Measurements from ENCODE around the gene CFAP53. TPM values are rescaled to one million over a fixed set of nuclear protein-coding genes. Genes with fewer than 3 reads are reported as not detected.

CFAP53 gene
- 1 to 10 TPM in 1 of 5 experiments, under 1 TPM in 4; 0.19 to 1.8 (median 0.64) TPM for total RNA-seq
- under 1 TPM in 1 of 2 donors, not detected in 1; 0.09 TPM for polyA plus RNA-seq
- total RNA-seq, result 1.5 reads per million, percentile 4 among the genes with 10 or more reads in this experiment

GRCh38 chr18:50266248-50266704 is at the start of gene CFAP53:
Gene CFAP53, minus strand, starts transcription at chr18:50266495. Its CDS starts 91 bp downstream, at chr18:50266404.
- Histone ChIP-seq H3K4me1 (ENCODE audit: control insufficient read depth in 2 of 2, insufficient read depth in 2 of 2, low read length in 2 of 2) (peaks cover 4 to 5% of the 10 kb centered on the region in 2 donors), H3K27me3 (ENCODE audit: control insufficient read depth in 2 of 2, insufficient read depth in 2 of 2, low read length in 2 of 2) (no peaks in the 10 kb centered on the region), H3K9me3 (ENCODE audit: control insufficient read depth in 2 of 3, low read length in 3 of 3) (no peaks in the 10 kb centered on the region), H3K4me3 (ENCODE audit: low read length) (peak within 1 kb of the TSS; percentile 59), H3K27ac (ENCODE audit: low read depth, low read length) (peak within 1 kb of the TSS; percentile 50), H3K36me3 (ENCODE audit: control insufficient read depth in 2 of 3, insufficient read depth in 3 of 3, low read length in 3 of 3) (peaks cover 3 to 23% (median 4%) of the 10 kb centered on the region in 3 experiments)
- H3K9me3 Mint-ChIP-seq, result no peaks in the 10 kb centered on the region
- H3K36me3 Mint-ChIP-seq, result peaks cover 0 to 11% (median 4%) of the 10 kb centered on the region in 5 donors
- DNase-seq (peak; percentile 51 to 83 (median 69)), ATAC-seq (peak; percentile 88)
- peaks cover 9 to 29% (median 25%) of the 10 kb centered on the region in 7 donors for H3K4me1 Mint-ChIP-seq
- intact Hi-C loops (cut with micrococcal nuclease), result loop anchor here (1.0 to 5.0 kb wide), 10 partner anchors 15 to 931 kb away; partner anchors contain the start of genes CXXC1 (in 2 of the 2), MBD1 (in 2 of the 2), RPL17 (in 2 of the 2) and C18orf32 (in 1 of the 2)
- ChIA-PET POLR2A (interaction anchor here (0.6 to 1.7 kb wide), 4 partner anchors 15 to 807 kb away, joined by 3 to 21 read pairs (median 4); partner anchors contain the start of gene MBD1), CTCF (interaction anchor here (1.1 kb wide), 2 partner anchors 15 to 91 kb away, joined by 4 to 7 read pairs; partner anchors contain the start of gene MBD1)
- peak within 1 kb of the TSS; percentile 79 to 94 (median 90) for H3K4me3 Mint-ChIP-seq
- peaks cover 0 to 17% (median 0%) of the 10 kb centered on the region in 5 donors for H3K27me3 Mint-ChIP-seq
- peak within 1 kb of the TSS; percentile 57 to 92 (median 81) for H3K27ac Mint-ChIP-seq

- intact Hi-C loops (cut with micrococcal nuclease), result no loop called here
- no peak overlapping the region for H3K4me3 Mint-ChIP-seq
- ATAC-seq (no peak), DNase-seq (no peak)
- Histone ChIP-seq H3K27me3 (ENCODE audit: control insufficient read depth in 2 of 2, insufficient read depth in 2 of 2, low read length in 2 of 2) (no peaks in the 10 kb centered on the region), H3K36me3 (ENCODE audit: control insufficient read depth in 2 of 3, insufficient read depth in 3 of 3, low read length in 3 of 3) (no peaks in the 10 kb centered on the region), H3K27ac (ENCODE audit: low read depth, low read length) (no peak overlapping the region), H3K4me3 (ENCODE audit: low read length) (no peak overlapping the region), H3K4me1 (ENCODE audit: control insufficient read depth in 2 of 2, insufficient read depth in 2 of 2, low read length in 2 of 2) (no peaks in the 10 kb centered on the region), H3K9me3 (ENCODE audit: control insufficient read depth in 2 of 3, low read length in 3 of 3) (no peaks in the 10 kb centered on the region)
- peaks cover 0 to 19% (median 0%) of the 10 kb centered on the region in 7 donors for H3K4me1 Mint-ChIP-seq
- no peak overlapping the region for H3K27ac Mint-ChIP-seq
- peaks cover 0 to 3% (median 0%) of the 10 kb centered on the region in 11 donors for H3K9me3 Mint-ChIP-seq
- peaks cover 6 to 36% (median 17%) of the 10 kb centered on the region in 5 donors for H3K27me3 Mint-ChIP-seq
- ChIA-PET POLR2A (no interaction called here), CTCF (no interaction called here)
- H3K36me3 Mint-ChIP-seq, result peaks cover 0 to 4% (median 0%) of the 10 kb centered on the region in 5 donors
Observed at GRCh38 chr18:50315100-50315871, 49.0 kb upstream of the CFAP53 start.

- Mint-ChIP-seq H3K36me3 (peaks cover 0 to 4% (median 0%) of the 10 kb centered on the region in 5 donors), H3K27ac (no peak overlapping the region), H3K4me1 (peaks cover 0 to 11% (median 0%) of the 10 kb centered on the region in 7 donors), H3K4me3 (no peak overlapping the region), H3K9me3 (peaks cover 0 to 3% (median 0%) of the 10 kb centered on the region in 11 donors), H3K27me3 (peaks cover 6 to 31% (median 17%) of the 10 kb centered on the region in 5 donors)
- ATAC-seq (no peak), DNase-seq (no peak)
- POLR2A ChIA-PET, result no interaction called here
- Histone ChIP-seq H3K4me3 (ENCODE audit: low read length) (no peak overlapping the region), H3K9me3 (ENCODE audit: control insufficient read depth in 2 of 3, low read length in 3 of 3) (no peaks in the 10 kb centered on the region), H3K4me1 (ENCODE audit: control insufficient read depth in 2 of 2, insufficient read depth in 2 of 2, low read length in 2 of 2) (no peaks in the 10 kb centered on the region), H3K27me3 (ENCODE audit: control insufficient read depth in 2 of 2, insufficient read depth in 2 of 2, low read length in 2 of 2) (no peaks in the 10 kb centered on the region), H3K27ac (ENCODE audit: low read depth, low read length) (no peak overlapping the region), H3K36me3 (ENCODE audit: control insufficient read depth in 2 of 3, insufficient read depth in 3 of 3, low read length in 3 of 3) (no peaks in the 10 kb centered on the region)
- intact Hi-C loops (cut with micrococcal nuclease), result no loop called here
- CTCF ChIA-PET, result no interaction called here
Observed at GRCh38 chr18:50313873-50314460, 47.7 kb upstream of the CFAP53 start.

GRCh38 chr18:50313031-50313607 is 46.8 kb upstream of the CFAP53 start:
- H3K9me3 Mint-ChIP-seq, result peaks cover 0 to 3% (median 0%) of the 10 kb centered on the region in 11 donors
- Histone ChIP-seq H3K27ac (ENCODE audit: low read depth, low read length) (no peak overlapping the region), H3K4me1 (ENCODE audit: control insufficient read depth in 2 of 2, insufficient read depth in 2 of 2, low read length in 2 of 2) (peaks cover 0 to 2% of the 10 kb centered on the region in 2 donors), H3K36me3 (ENCODE audit: control insufficient read depth in 2 of 3, insufficient read depth in 3 of 3, low read length in 3 of 3) (no peaks in the 10 kb centered on the region), H3K9me3 (ENCODE audit: control insufficient read depth in 2 of 3, low read length in 3 of 3) (no peaks in the 10 kb centered on the region), H3K27me3 (ENCODE audit: control insufficient read depth in 2 of 2, insufficient read depth in 2 of 2, low read length in 2 of 2) (no peaks in the 10 kb centered on the region), H3K4me3 (ENCODE audit: low read length) (no peak overlapping the region)
- H3K36me3 Mint-ChIP-seq, result peaks cover 0 to 4% (median 0%) of the 10 kb centered on the region in 5 donors
- POLR2A ChIA-PET, result no interaction called here
- no peak overlapping the region for H3K4me3 Mint-ChIP-seq
- H3K27me3 Mint-ChIP-seq, result peaks cover 6 to 27% (median 17%) of the 10 kb centered on the region in 5 donors
- intact Hi-C loops (cut with micrococcal nuclease), result no loop called here
- no peak for DNase-seq
- CTCF ChIA-PET, result no interaction called here
- no peak overlapping the region for H3K27ac Mint-ChIP-seq
- H3K4me1 Mint-ChIP-seq, result peaks cover 0 to 9% (median 3%) of the 10 kb centered on the region in 7 donors
- no peak for ATAC-seq

- Histone ChIP-seq H3K36me3 (ENCODE audit: control insufficient read depth in 2 of 3, insufficient read depth in 3 of 3, low read length in 3 of 3) (no peaks in the 10 kb centered on the region), H3K27me3 (ENCODE audit: control insufficient read depth in 2 of 2, insufficient read depth in 2 of 2, low read length in 2 of 2) (no peaks in the 10 kb centered on the region), H3K27ac (ENCODE audit: low read depth, low read length) (no peak overlapping the region), H3K9me3 (ENCODE audit: control insufficient read depth in 2 of 3, low read length in 3 of 3) (no peaks in the 10 kb centered on the region), H3K4me1 (ENCODE audit: control insufficient read depth in 2 of 2, insufficient read depth in 2 of 2, low read length in 2 of 2) (peaks cover 0 to 4% of the 10 kb centered on the region in 2 donors), H3K4me3 (ENCODE audit: low read length) (no peak overlapping the region)
- Mint-ChIP-seq H3K9me3 (peaks cover 0 to 3% (median 0%) of the 10 kb centered on the region in 11 donors), H3K27me3 (peaks cover 6 to 27% (median 17%) of the 10 kb centered on the region in 5 donors), H3K4me3 (no peak overlapping the region), H3K36me3 (peaks cover 0 to 4% (median 0%) of the 10 kb centered on the region in 5 donors), H3K27ac (no peak overlapping the region), H3K4me1 (peaks cover 0 to 12% (median 5%) of the 10 kb centered on the region in 7 donors)
- ATAC-seq (no peak), DNase-seq (no peak)
- ChIA-PET POLR2A (no interaction called here), CTCF (no interaction called here)
- intact Hi-C loops (cut with micrococcal nuclease), result no loop called here
Observed at GRCh38 chr18:50312296-50313030, 46.2 kb upstream of the CFAP53 start.

- H3K4me3 ChIP-seq (ENCODE audit: low read length), result no peak overlapping the region
- Mint-ChIP-seq H3K9me3 (no peaks in the 10 kb centered on the region), H3K36me3 (no peaks in the 10 kb centered on the region), H3K4me1 (peaks cover 0 to 17% (median 13%) of the 10 kb centered on the region in 7 donors), H3K27ac (no peak overlapping the region), H3K4me3 (no peak overlapping the region), H3K27me3 (peaks cover 6 to 25% (median 12%) of the 10 kb centered on the region in 5 donors)
- DNase-seq (no peak), ATAC-seq (no peak)
- H3K27me3 ChIP-seq (ENCODE audit: control insufficient read depth in 2 of 2, insufficient read depth in 2 of 2, low read length in 2 of 2), result no peaks in the 10 kb centered on the region
- intact Hi-C loops (cut with micrococcal nuclease), result no loop called here
- H3K4me1 ChIP-seq (ENCODE audit: control insufficient read depth in 2 of 2, insufficient read depth in 2 of 2, low read length in 2 of 2), result peaks cover 0 to 8% of the 10 kb centered on the region in 2 donors
- POLR2A ChIA-PET, result no interaction called here
- H3K36me3 ChIP-seq (ENCODE audit: control insufficient read depth in 2 of 3, insufficient read depth in 3 of 3, low read length in 3 of 3), result no peaks in the 10 kb centered on the region
- no peaks in the 10 kb centered on the region for H3K9me3 ChIP-seq (ENCODE audit: control insufficient read depth in 2 of 3, low read length in 3 of 3)
- H3K27ac ChIP-seq (ENCODE audit: low read depth, low read length), result no peak overlapping the region
- CTCF ChIA-PET, result no interaction called here
Observed at GRCh38 chr18:50311650-50312049, 45.4 kb upstream of the CFAP53 start.

All from naive thymus-derived CD4-positive, alpha-beta T cell (primary cell).